GM18511 (cell line): ENCODE data around the gene NOX5.

Source experiments
- ATAC-seq: cut with Tn5 transposase; IDR thresholded peaks from one replicate; pipeline ENCODE4 v1.9.1; 2021; ENCODE audit warnings: mild to moderate bottlenecking, moderate library complexity; ENCODE audit not compliant: unreplicated experiment

NOX5 gene

GRCh38 chr15:69016021-69016595 is 1.6 kb downstream of the NOX5 start:
- no peak for ATAC-seq

GRCh38 chr15:69017978-69018377 is 3.5 kb downstream of the NOX5 start:
- ATAC-seq: no peak

GRCh38 chr15:69018951-69019350 is 4.5 kb downstream of the NOX5 start:
- ATAC-seq: no peak

- no peak for ATAC-seq
These were observed 7.4 kb downstream of the NOX5 start for GRCh38 chr15:69021895-69022294.

GRCh38 chr15:69025320-69025719 is 10.8 kb downstream of the NOX5 start:
- no peak for ATAC-seq

GRCh38 chr15:69026355-69026754 is 11.9 kb downstream of the NOX5 start:
- ATAC-seq: no peak

- ATAC-seq: no peak
These were observed 13.6 kb downstream of the NOX5 start for GRCh38 chr15:69027976-69028518.

- ATAC-seq: no peak
These were observed 16.8 kb downstream of the NOX5 start for GRCh38 chr15:69031013-69032001.

GRCh38 chr15:69032031-69032430 is 17.5 kb downstream of the NOX5 start:
- no peak for ATAC-seq

GRCh38 chr15:69032703-69033373 is 18.3 kb downstream of the NOX5 start:
- no peak for ATAC-seq

- no peak for ATAC-seq
These were observed 19.9 kb downstream of the NOX5 start for GRCh38 chr15:69034352-69034751.

- ATAC-seq: no peak
These were observed 20.9 kb downstream of the NOX5 start for GRCh38 chr15:69035205-69035917.

GRCh38 chr15:69035918-69036258 is 21.4 kb downstream of the NOX5 start:
- no peak for ATAC-seq

- ATAC-seq: no peak
These were observed 22.3 kb downstream of the NOX5 start for GRCh38 chr15:69036826-69037225.

- no peak for ATAC-seq
These were observed 23.0 kb downstream of the NOX5 start for GRCh38 chr15:69037482-69037881.

GRCh38 chr15:69037977-69038376 is 23.5 kb downstream of the NOX5 start:
- no peak for ATAC-seq

GRCh38 chr15:69038508-69038907 is 24.0 kb downstream of the NOX5 start:
- no peak for ATAC-seq

GRCh38 chr15:69039516-69040225 is 25.2 kb downstream of the NOX5 start:
- no peak for ATAC-seq

- ATAC-seq: no peak
These were observed 28.0 kb downstream of the NOX5 start for GRCh38 chr15:69042531-69042930.

- ATAC-seq: no peak
These were observed 31.3 kb downstream of the NOX5 start for GRCh38 chr15:69045802-69046201.
